Stimulated activated effector memory CD8-positive, alpha-beta T cell treated with anti-CD3 and anti-CD28 coated beads, Interleukin-12 subunit alpha, Interleukin-12 subunit beta, amount 100 ng/mL, for 72 hours (primary cell): ENCODE measurements around the gene INPP5F.
"Not testable (repeated sequence)": the region's sequence is repeated elsewhere in the genome, so short reads cannot be mapped to it uniquely, and the experiment has no call there.

ENCODE experiments used
- ATAC-seq: fragments of 150-1000 bp; cut with Tn5 transposase; 2 replicates; pipeline ENCODE4 v1.10.0; 2021
- DNase-seq, 2 donors: peaks; one replicate each; pipeline ENCODE4 v3.0.0; 2021 to 2022; ENCODE audit warnings: low spot score in 2 of 2
- H3K27ac Mint-ChIP-seq: one replicate; pipeline ENCODE4 v1.8.0; 2022; ENCODE audit warnings: mild to moderate bottlenecking, mixed read lengths
- H3K36me3 Mint-ChIP-seq: one replicate; pipeline ENCODE4 v1.8.0; 2022; ENCODE audit warnings: mild to moderate bottlenecking, mixed read lengths
- H3K4me1 Mint-ChIP-seq: one replicate; pipeline ENCODE4 v1.8.0; 2022; ENCODE audit warnings: mixed read lengths
- H3K4me3 Mint-ChIP-seq: one replicate; pipeline ENCODE4 v1.8.0; 2022; ENCODE audit warnings: mild to moderate bottlenecking, mixed read lengths
- H3K9me3 Mint-ChIP-seq: one replicate; pipeline ENCODE4 v1.8.0; 2022; ENCODE audit warnings: mixed read lengths

Gene INPP5F

DNA sequence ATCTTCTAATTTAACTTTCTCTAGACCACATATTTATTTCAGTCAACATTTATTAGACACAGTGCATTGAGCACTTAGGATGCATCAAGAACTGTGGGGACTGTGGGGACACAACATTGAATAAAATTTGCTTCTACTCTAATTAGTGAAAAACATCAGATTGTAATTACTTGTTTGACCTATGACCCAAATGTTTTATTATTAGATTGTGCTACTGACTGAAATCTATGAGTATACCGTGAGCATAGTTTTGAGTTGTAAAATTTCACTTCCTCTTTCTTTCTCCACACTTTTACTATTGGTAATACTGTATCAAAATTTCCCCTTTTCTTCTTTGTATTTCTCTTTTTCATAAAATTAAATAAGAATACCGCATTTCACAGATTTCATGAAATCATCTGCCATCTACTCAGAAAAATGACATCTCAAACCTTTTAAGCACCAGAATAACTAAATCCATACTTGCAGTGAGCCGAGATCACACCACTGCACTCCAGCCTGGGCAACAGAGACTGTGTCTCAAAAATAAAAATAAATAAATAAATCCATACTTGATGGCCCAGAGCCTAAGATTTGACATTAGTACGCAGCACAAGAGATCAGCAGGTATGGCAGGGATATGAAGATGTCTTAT lies 25.4 kb upstream of the INPP5F start:
- Mint-ChIP-seq H3K4me3 (no peak overlapping the region), H3K4me1 (peaks cover 46% of the 10 kb centered on the region), H3K36me3 (peaks cover 14% of the 10 kb centered on the region), H3K27ac (peak overlapping the region; percentile 23), H3K9me3 (peaks cover 3% of the 10 kb centered on the region)
- ATAC-seq (no peak), DNase-seq (no peak)

DNA sequence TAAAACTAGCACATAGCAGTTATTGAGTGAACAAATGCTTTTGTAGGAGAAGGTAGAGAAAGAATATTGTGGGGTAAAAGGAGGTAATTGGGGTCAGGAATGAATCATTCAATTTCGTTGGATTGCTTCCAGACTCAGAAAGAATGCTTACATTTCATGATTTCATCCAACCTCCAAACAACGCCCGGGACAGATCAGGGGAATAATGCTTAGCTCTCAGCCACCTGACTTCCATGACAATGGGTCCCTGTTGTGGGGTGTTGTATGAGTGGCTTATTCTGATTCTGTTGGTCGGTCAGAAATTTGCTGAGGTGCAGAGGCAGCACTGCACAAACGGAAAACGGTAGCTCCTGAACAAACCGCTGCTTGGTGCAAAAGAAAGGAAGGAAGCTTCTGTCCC lies 24.0 kb upstream of the INPP5F start:
- Mint-ChIP-seq H3K4me3 (no peak overlapping the region), H3K36me3 (peaks cover 27% of the 10 kb centered on the region), H3K4me1 (peaks cover 59% of the 10 kb centered on the region), H3K27ac (peak overlapping the region; percentile 98), H3K9me3 (peaks cover 12% of the 10 kb centered on the region)
- DNase-seq (no peak), ATAC-seq (no peak)

DNA sequence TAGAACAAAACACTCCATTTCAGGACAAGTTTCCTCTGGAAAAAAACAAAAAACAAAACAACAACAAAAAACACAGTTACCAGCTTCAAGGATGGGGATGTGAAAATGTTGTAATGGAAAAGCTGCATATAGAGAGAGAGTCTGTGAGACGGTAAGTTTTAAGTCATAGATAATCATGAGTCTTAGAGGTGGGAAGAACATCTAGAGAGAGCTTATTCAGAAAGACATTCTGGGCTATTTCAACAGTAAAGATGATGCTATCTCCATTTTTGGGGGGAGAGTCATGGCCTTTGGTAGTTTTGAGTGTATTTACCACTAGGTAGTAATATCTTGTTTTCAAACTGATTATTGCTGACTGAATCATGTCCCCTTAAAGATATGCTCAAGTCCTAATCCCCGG lies 23.3 kb upstream of the INPP5F start:
- Mint-ChIP-seq H3K4me1 (peaks cover 66% of the 10 kb centered on the region), H3K4me3 (peak overlapping the region; percentile 20), H3K9me3 (peaks cover 16% of the 10 kb centered on the region), H3K36me3 (peaks cover 34% of the 10 kb centered on the region), H3K27ac (peak overlapping the region; percentile 98)
- ATAC-seq (peak; percentile 87), DNase-seq (no peak)

DNA sequence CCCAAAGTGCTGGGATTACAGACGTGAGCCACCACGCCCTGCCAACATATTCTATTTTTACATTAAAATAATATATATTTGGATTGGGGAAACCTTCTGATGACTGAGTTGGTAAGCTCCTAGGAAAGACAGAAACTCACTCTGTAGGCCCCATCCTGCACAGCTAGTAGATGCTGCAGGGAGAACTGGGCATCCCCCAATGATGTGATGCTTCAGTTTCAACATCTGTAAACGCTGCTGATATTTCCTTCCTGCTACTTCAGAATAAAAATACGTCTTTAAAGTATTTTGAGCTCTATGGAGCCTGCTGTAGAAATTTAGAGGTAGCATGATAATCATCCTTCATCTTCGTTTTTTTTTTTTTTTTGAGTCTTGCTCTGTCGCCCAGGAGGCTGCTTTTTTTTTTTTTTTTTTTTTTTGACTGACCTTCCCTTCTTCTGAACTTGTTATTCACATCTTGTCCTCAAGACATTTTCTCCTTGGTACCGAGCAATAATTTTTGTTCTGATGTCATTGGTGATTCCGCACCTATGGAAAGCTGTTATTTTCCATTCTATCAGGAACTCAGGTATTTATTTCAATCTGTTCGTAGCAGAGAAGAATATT lies 21.8 kb upstream of the INPP5F start:
- DNase-seq (no peak), ATAC-seq (no peak)
- Mint-ChIP-seq H3K27ac (peak overlapping the region; percentile 98), H3K36me3 (peaks cover 41% of the 10 kb centered on the region), H3K4me1 (peaks cover 73% of the 10 kb centered on the region), H3K9me3 (peaks cover 17% of the 10 kb centered on the region), H3K4me3 (peak overlapping the region; percentile 74)

GRCh38 chr10:119705434-119705831 lies 20.4 kb upstream of the INPP5F start:
- DNase-seq (peak in 1 of 2 donors; percentile 66), ATAC-seq (peak; percentile 59)
- Mint-ChIP-seq H3K4me1 (peaks cover 80% of the 10 kb centered on the region), H3K27ac (peak overlapping the region; percentile 98), H3K9me3 (peaks cover 21% of the 10 kb centered on the region), H3K36me3 (peaks cover 45% of the 10 kb centered on the region), H3K4me3 (peak overlapping the region; percentile 74)

- DNase-seq = no peak
- no peak for ATAC-seq
- Mint-ChIP-seq H3K9me3 (peaks cover 24% of the 10 kb centered on the region), H3K4me3 (peak overlapping the region; percentile 46), H3K36me3 (peaks cover 45% of the 10 kb centered on the region), H3K4me1 (peaks cover 80% of the 10 kb centered on the region), H3K27ac (peak overlapping the region; percentile 98)
Observed at GRCh38 chr10:119706521-119707278, 19.1 kb upstream of the INPP5F start.

- H3K4me3 Mint-ChIP-seq = peak overlapping the region; percentile 46
- peaks cover 73% of the 10 kb centered on the region for H3K4me1 Mint-ChIP-seq
- not testable (repeated sequence) for DNase-seq
- peak overlapping the region; percentile 98 for H3K27ac Mint-ChIP-seq
- peaks cover 27% of the 10 kb centered on the region for H3K9me3 Mint-ChIP-seq
- peak; percentile 42 for ATAC-seq
- H3K36me3 Mint-ChIP-seq = peaks cover 45% of the 10 kb centered on the region
Observed at GRCh38 chr10:119707331-119707730, 18.5 kb upstream of the INPP5F start.

- Mint-ChIP-seq H3K9me3 (peaks cover 22% of the 10 kb centered on the region), H3K4me1 (peaks cover 53% of the 10 kb centered on the region), H3K27ac (peak overlapping the region; percentile 17), H3K36me3 (peaks cover 25% of the 10 kb centered on the region)
- not testable (repeated sequence) for ATAC-seq, DNase-seq, H3K4me3 Mint-ChIP-seq
Observed at GRCh38 chr10:119710935-119711334, 14.9 kb upstream of the INPP5F start.

DNA sequence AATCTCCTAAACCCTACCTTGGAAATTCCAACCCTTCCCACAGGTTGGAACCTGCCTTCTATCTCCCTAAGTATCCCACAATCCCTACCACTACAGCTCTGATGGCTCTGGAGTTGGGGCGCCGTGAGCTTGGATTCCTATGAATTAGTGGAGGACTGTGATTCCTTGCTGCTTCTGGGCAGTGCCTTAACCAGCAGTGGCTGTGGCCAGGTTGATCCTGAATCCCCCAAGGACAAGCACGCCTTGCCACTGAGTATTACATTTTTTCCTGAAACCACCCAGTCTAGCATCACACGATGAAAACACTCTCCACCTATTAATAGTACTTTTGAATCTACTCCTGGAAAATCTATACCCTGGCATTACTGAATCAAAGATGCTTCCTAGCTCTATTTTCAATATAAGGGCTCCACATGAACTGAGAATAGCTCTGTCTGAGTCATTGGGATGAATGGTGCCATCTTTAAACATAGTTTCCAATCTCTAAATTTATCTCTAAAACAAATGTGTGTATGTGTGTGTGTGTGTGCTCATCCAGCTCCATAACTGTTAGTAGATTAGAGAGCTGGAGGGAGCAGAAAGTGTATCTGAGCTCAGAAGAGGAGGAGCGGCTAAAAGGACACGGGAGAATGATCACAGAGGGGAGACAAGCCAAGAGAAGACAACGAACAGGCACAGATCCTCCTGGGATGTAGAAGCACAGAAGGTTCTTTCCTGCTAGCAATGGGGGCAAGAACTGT lies 11.9 kb upstream of the INPP5F start:
- peaks cover 4% of the 10 kb centered on the region for H3K36me3 Mint-ChIP-seq
- peaks cover 10% of the 10 kb centered on the region for H3K9me3 Mint-ChIP-seq
- H3K4me1 Mint-ChIP-seq = peaks cover 31% of the 10 kb centered on the region
- no peak overlapping the region for H3K27ac Mint-ChIP-seq
- no peak for ATAC-seq
- DNase-seq = no peak
- H3K4me3 Mint-ChIP-seq = no peak overlapping the region

- ATAC-seq = no peak
- Mint-ChIP-seq H3K36me3 (no peaks in the 10 kb centered on the region), H3K27ac (no peak overlapping the region), H3K4me1 (peaks cover 26% of the 10 kb centered on the region), H3K4me3 (no peak overlapping the region), H3K9me3 (peaks cover 10% of the 10 kb centered on the region)
- no peak for DNase-seq
Observed at GRCh38 chr10:119714484-119714816, 11.4 kb upstream of the INPP5F start.

- DNase-seq (no peak), ATAC-seq (no peak)
- Mint-ChIP-seq H3K27ac (no peak overlapping the region), H3K4me3 (no peak overlapping the region), H3K36me3 (no peaks in the 10 kb centered on the region), H3K9me3 (peaks cover 5% of the 10 kb centered on the region), H3K4me1 (peaks cover 13% of the 10 kb centered on the region)
Observed at GRCh38 chr10:119715628-119716505, 10.0 kb upstream of the INPP5F start.

DNA sequence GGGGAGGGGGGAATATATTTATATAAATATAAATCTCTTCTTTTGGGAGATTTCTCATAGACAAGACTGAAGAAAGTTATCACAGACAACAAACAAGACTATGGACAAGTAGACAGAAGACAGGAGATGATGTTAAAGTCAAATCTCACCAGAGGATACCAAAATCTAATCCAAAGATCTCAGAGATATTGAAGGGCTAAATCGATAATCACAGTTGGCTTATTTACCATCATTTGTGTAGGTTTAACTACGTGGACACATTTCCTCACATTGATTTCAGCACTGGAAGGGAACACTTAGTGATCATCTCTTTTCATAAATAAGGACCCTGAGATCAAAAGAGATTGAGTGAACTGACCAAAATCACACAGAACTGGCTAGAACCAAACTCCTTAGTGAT lies 2.7 kb upstream of the INPP5F start:
- ATAC-seq = no peak
- Mint-ChIP-seq H3K4me3 (no peak overlapping the region), H3K4me1 (peaks cover 30% of the 10 kb centered on the region), H3K36me3 (peaks cover 6% of the 10 kb centered on the region), H3K9me3 (no peaks in the 10 kb centered on the region), H3K27ac (peak overlapping the region; percentile 2)
- no peak for DNase-seq

- ATAC-seq (no peak), DNase-seq (no peak)
- Mint-ChIP-seq H3K27ac (peak overlapping the region; percentile 2), H3K9me3 (no peaks in the 10 kb centered on the region), H3K4me1 (peaks cover 34% of the 10 kb centered on the region), H3K36me3 (peaks cover 6% of the 10 kb centered on the region), H3K4me3 (no peak overlapping the region)
Observed at GRCh38 chr10:119723624-119724023, 2.2 kb upstream of the INPP5F start.

DNA sequence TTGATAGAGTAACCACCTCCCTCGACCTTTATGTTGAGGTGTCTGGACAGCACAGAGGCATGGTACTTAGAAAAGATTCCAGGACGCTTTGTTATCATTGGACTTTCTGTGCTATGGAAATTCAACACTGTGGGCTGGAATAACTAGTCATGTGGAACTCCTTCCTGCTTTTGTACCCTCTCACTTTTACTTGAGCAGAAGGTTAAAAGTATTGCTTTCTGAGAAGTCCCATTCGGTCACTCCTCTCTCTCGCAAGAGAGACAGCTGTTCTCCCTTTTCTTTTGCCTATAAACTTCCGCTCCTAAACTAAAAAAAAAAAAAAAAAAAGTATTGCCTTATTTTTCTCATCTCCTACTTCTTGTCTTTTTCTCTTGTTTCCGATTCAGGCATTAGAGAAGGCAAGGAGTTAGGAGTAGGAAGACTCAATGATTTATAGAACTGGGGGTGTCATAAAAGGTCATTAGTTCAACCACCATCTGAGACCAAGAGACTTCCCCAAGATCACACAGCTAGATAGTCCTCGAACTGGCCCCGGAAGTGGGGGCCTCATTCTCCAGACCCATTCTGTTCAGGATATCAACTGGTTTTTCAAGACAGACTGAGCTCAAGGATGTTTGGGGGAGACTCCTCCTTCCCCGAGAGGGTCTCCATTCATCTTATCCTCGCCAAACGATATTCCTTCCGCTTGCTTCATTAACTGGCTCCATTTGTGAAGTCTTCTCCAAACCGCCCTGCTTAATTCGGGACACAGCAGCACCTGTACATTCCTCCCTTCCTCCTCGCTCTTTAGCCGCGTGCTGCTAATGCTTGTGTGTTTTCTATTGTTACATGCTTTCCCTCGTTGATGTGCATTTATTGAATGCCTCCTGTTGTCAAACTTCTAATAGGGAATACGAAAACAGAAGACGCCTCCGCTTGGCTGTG lies 995 bp upstream of the INPP5F start:
- peak overlapping the region; percentile 85 for H3K27ac Mint-ChIP-seq
- H3K4me1 Mint-ChIP-seq = peaks cover 38% of the 10 kb centered on the region
- H3K4me3 Mint-ChIP-seq = peak overlapping the region; percentile 79
- H3K36me3 Mint-ChIP-seq = peaks cover 13% of the 10 kb centered on the region
- no peak for DNase-seq
- no peaks in the 10 kb centered on the region for H3K9me3 Mint-ChIP-seq
- ATAC-seq = no peak
